K562 (cell line): ENCODE measurements around the gene SPEG. TPM values are rescaled to one million over a fixed set of nuclear protein-coding genes. Genes with fewer than 3 reads are reported as not detected.

Experiments used
- ATAC-seq: fragments of 200-7000 bp; cut with Tn5 transposase; 3 replicates; pipeline ENCODE4 v1.9.1; 2020; ENCODE audit warnings: moderate library complexity
- BruUV-seq: library from RNA; stranded (reverse); fragments of 400-500 nt; replicated peaks from 2 replicates; lab custom pipeline; 2021; lab: Mats Ljungman, UMichigan
- CTCF ChIA-PET: fragments of 300-600 bp; formaldehyde crosslinking; extraction: SDS; loops from one replicate; lab custom pipeline; 2021; ENCODE audit warnings: low intra/inter-chr PET ratio; lab: Yijun Ruan, JAX
- POLR2A ChIA-PET: fragments of 300-600, 350-650 bp; sonication (Branson Sonifier 250); formaldehyde crosslinking; extraction: SDS; loops from one replicate; lab custom pipeline; 2021; ENCODE audit warnings: antibody characterized with exemption, inconsistent platforms; lab: Yijun Ruan, JAX
- DNase-seq, 4 experiments: peaks; one replicate each; pipeline versions ENCODE4 v3.0.0 to v3.0.0-alpha.2; 2011 to 2018; ENCODE audit warnings: low spot score in 3 of 4, mixed read lengths in 3 of 4; ENCODE audit errors: extremely low read depth in 1 of 4
- FAIRE-seq: peaks from 2 replicates; lab custom pipeline; 2011; peaks lifted over from hg19 to GRCh38; lab: Jason Lieb, UNC
- H2AFZ ChIP-seq: 2 replicates; pipeline ENCODE4 v1.6.0; 2011; ENCODE audit warnings: low read depth, low read length, control low read depth, inconsistent platforms
- H3K27ac ChIP-seq: fragments of 200-600 bp; 3 replicates; pipeline ENCODE4 v1.8.0; 2011; ENCODE audit warnings: low read depth, mild to moderate bottlenecking, control low read depth, inconsistent platforms, low read length, moderate library complexity, mixed read lengths; ENCODE audit errors: extremely low read depth
- H3K27me3 ChIP-seq, 2 experiments: fragments of 300-600 bp in 1 of 2; 2 replicates in 1 of 2; 3 replicates in 1 of 2; pipeline versions ENCODE4 v1.6.0 to v1.8.0; 2011; ENCODE audit warnings: inconsistent platforms in 2 of 2, low read length in 2 of 2, mild to moderate bottlenecking in 1 of 2, mixed read lengths in 1 of 2, moderate library complexity in 1 of 2; ENCODE audit not compliant: control insufficient read depth in 2 of 2, insufficient read depth in 2 of 2
- H3K36me3 ChIP-seq: fragments of 300-600 bp; 3 replicates; pipeline ENCODE4 v1.8.0; 2011; ENCODE audit warnings: mild to moderate bottlenecking, low read length, inconsistent platforms; ENCODE audit not compliant: control insufficient read depth, insufficient read depth
- H3K4me1 ChIP-seq, 2 experiments: fragments of 200-600 bp in 1 of 2; replicated peaks in 1 of 2; 2 replicates in 1 of 2; 3 replicates in 1 of 2; pipeline versions ENCODE4 v1.5.1 to v1.8.0; 2011; ENCODE audit warnings: inconsistent platforms in 2 of 2, low read length in 2 of 2, mild to moderate bottlenecking in 1 of 2, mixed read lengths in 1 of 2, moderate library complexity in 1 of 2; ENCODE audit not compliant: control insufficient read depth in 2 of 2, insufficient read depth in 2 of 2
- H3K4me2 ChIP-seq: 2 replicates; pipeline ENCODE4 v1.6.1; 2011; ENCODE audit warnings: low read length, control low read depth, inconsistent platforms, mixed read lengths; ENCODE audit not compliant: insufficient read depth
- H3K4me3 ChIP-seq: fragments of 200-600 bp; sonication (generic), shearing (Covaris generic); 2 replicates; pipeline ENCODE4 v1.5.1; 2016; ENCODE audit warnings: control low read depth, inconsistent platforms
- H3K79me2 ChIP-seq: fragments of 200-600 bp; 3 replicates; pipeline ENCODE4 v1.8.0; 2011; ENCODE audit warnings: low read length, inconsistent platforms; ENCODE audit not compliant: control insufficient read depth, insufficient read depth
- H3K9ac ChIP-seq, 2 experiments: 2 replicates each; pipeline versions ENCODE4 v1.6.0 to v1.6.1; 2011; ENCODE audit warnings: low read depth in 2 of 2, low read length in 2 of 2, control low read depth in 1 of 2, inconsistent platforms in 1 of 2, mild to moderate bottlenecking in 1 of 2, mixed read lengths in 1 of 2; ENCODE audit not compliant: insufficient read depth in 1 of 2
- H3K9me1 ChIP-seq: one replicate; pipeline ENCODE4 v1.6.0; 2011; ENCODE audit warnings: inconsistent platforms, mild to moderate bottlenecking, low read length, moderate library complexity; ENCODE audit not compliant: control insufficient read depth, insufficient read depth
- H3K9me3 ChIP-seq: replicated peaks from 2 replicates; pipeline ENCODE4 v1.5.1; 2011; ENCODE audit warnings: low read depth, low read length, inconsistent platforms; ENCODE audit not compliant: control insufficient read depth, insufficient read depth
- H4K20me1 ChIP-seq: replicated peaks from 2 replicates; pipeline ENCODE4 v1.6.1; 2011; ENCODE audit warnings: low read length, inconsistent platforms, mixed read lengths; ENCODE audit not compliant: control insufficient read depth, insufficient read depth
- ADNP ChIP-seq: fragments of 200-800 bp; sonication (Bioruptor generic); IDR thresholded peaks from 2 replicates; pipeline ENCODE4 v1.6.1; 2016; ENCODE audit warnings: missing genetic modification characterization, missing compliant biosample characterization
- BCOR ChIP-seq: fragments of 450-650 bp; IDR thresholded peaks from 2 replicates; pipeline ENCODE4 v1.6.1; 2016
- KDM1A ChIP-seq, 2 experiments: fragments of 450-650 bp; IDR thresholded peaks; 2 replicates each; pipeline ENCODE4 v1.6.1; 2016; ENCODE audit warnings: mild to moderate bottlenecking in 2 of 2
- KLF1 ChIP-seq: fragments of 450-650 bp; IDR thresholded peaks from 2 replicates; pipeline ENCODE4 v1.6.1; 2016; ENCODE audit warnings: missing genetic modification characterization, missing compliant biosample characterization
- RBM25 ChIP-seq: fragments of 200-400 bp; formaldehyde crosslinking; IDR thresholded peaks from 2 replicates; pipeline ENCODE4 v1.6.1; 2018; ENCODE audit warnings: low read length, low read depth, moderate library complexity; ENCODE audit not compliant: severe bottlenecking
- RCOR1 ChIP-seq, 2 experiments: IDR thresholded peaks; 2 replicates each; pipeline ENCODE4 v1.6.1; 2012; ENCODE audit warnings: low read depth in 2 of 2, low read length in 2 of 2, borderline replicate concordance in 1 of 2, improper control_type of control experiment in 1 of 2
- ZNF124 ChIP-seq: sonication (generic); formaldehyde crosslinking; IDR thresholded peaks from 2 replicates; pipeline ENCODE4 v1.8.1; 2022; ENCODE audit warnings: missing genetic modification reagents
- WGBS: fragments of 100-300 bp; shearing (Covaris generic); methylation state at CpG from one replicate; pipeline ENCODE4 v1.1.6; 2016; ENCODE audit warnings: low coverage, mixed read lengths; ENCODE audit not compliant: insufficient coverage; ENCODE audit errors: missing lambda C conversion rate; 5-methylcytosine and 5-hydroxymethylcytosine counted together
- in situ Hi-C: fragments of 300-500 bp; cut with MboI; formaldehyde crosslinking; loops from 4 replicates; pipeline ENCODE4 v1.15.0; 2018; ENCODE audit warnings: inconsistent platforms, mixed read lengths
- intact Hi-C: fragments of 100-400 bp; cut with micrococcal nuclease; formaldehyde crosslinking; loops from 2 replicates; pipeline ENCODE4 v1.14.2; 2022
- polyA plus RNA-seq, 8 experiments: library from polyadenylated mRNA; depleted of rRNA in 4 of 8; stranded (reverse) in 5 of 8; unstranded in 3 of 8; fragments of >200 nt; fragmentation: Nextera tagmentation in 2 of 8; fragmentation: Illumina TruSeq in 1 of 8; extraction: Ambion mirVana in 2 of 8; extraction: Trizol in 1 of 8; gene quantifications; 2 replicates each; pipeline versions ENCODE4 v1.2.1 to v1.2.3, GENCODE V29; 2011 to 2014; ENCODE audit warnings: inconsistent platforms in 1 of 8, missing spikeins in 1 of 8
- total RNA-seq, 7 experiments: library from RNA; depleted of rRNA in 6 of 7; stranded (reverse); fragments of >200 nt in 6 of 7; fragmentation: Illumina TruSeq in 2 of 7; extraction: Trizol in 2 of 7; gene quantifications; 2 replicates each; pipeline versions ENCODE4 v1.2.1 to v1.2.3, GENCODE V29; 2011 to 2021; ENCODE audit warnings: low replicate concordance in 1 of 7
- TF ChIP-seq, protein P1 (sequence below): fragments of 200-800 bp; sonication (Bioruptor generic); IDR thresholded peaks from 2 replicates; pipeline ENCODE4 v1.6.1; 2017; ENCODE audit warnings: missing genetic modification characterization, missing compliant biosample characterization

The SPEG gene
- total and polyA plus RNA-seq, 9 of the 15 experiments (the other 6 are each of a cell fraction or from before 2014, with no cell fraction given) = 0.49 to 8.7 (median 3.0) TPM

DNA sequence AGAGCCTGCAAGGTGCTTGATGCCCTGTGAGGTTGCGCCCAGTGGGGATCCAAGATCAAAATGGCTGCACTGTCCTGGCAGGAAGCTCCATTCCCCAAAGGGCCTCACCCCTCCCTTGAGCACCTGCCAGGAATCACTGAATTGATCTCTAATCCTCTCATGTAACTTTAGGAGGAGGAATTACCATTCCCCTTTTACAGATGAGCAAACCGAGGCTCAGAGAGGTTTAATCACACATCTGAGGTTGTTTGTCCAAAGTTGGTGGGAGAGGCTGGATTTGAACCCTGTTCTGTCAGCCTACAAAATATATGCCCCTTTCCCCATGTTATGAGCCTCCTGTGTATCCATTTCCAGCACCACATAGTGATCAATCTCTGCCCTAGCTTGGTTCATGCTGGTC is 90.2 kb downstream of the SPEG start:
- DNase-seq = no peak
- in situ Hi-C loops (loop anchor here (5.0 to 10.0 kb wide), 2 partner anchors 33 to 50 kb away; no protein-coding TSS in a partner anchor), intact Hi-C loops (no loop called here)
- ChIA-PET POLR2A (no interaction called here), CTCF (no interaction called here)
- no peak for FAIRE-seq
- no peak overlapping the region for H2AFZ ChIP-seq
- H3K27ac ChIP-seq = no peak overlapping the region
- ATAC-seq = no peak
- TF ChIP-seq, protein P1, sequence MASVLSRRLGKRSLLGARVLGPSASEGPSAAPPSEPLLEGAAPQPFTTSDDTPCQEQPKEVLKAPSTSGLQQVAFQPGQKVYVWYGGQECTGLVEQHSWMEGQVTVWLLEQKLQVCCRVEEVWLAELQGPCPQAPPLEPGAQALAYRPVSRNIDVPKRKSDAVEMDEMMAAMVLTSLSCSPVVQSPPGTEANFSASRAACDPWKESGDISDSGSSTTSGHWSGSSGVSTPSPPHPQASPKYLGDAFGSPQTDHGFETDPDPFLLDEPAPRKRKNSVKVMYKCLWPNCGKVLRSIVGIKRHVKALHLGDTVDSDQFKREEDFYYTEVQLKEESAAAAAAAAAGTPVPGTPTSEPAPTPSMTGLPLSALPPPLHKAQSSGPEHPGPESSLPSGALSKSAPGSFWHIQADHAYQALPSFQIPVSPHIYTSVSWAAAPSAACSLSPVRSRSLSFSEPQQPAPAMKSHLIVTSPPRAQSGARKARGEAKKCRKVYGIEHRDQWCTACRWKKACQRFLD (CRISPR knock-in tag) = 0 out of 2 replicates have a peak, but pooled peaks have one; percentile 42
- TF ChIP-seq ZNF124 (no peak), KLF1 (tag) (no peak), KDM1A (IDR thresholded peaks at IDR 0.05) (peak; percentile 20 to 67; a peak in 3 of 4 replicates), RBM25 (peak; percentile 88), ADNP (tag) (peak; percentile 57; the same call in 1 of the 2 replicates), RCOR1 (IDR thresholded peaks at IDR 0.05; ENCODE audit: borderline replicate concordance in 1 of 2, low read depth in 2 of 2, low read length in 2 of 2) (peak in 1 of 2 experiments; percentile 26; a peak in 1 of 4 replicates), BCOR (peak; percentile 70)
- no peaks in the 10 kb centered on the region for H3K9me1 ChIP-seq
- no peak overlapping the region for H3K9ac ChIP-seq
- BruUV-seq = no TSS peak
- H3K4me3 ChIP-seq = no peak overlapping the region
- no peaks in the 10 kb centered on the region for H3K9me3 ChIP-seq
- H3K79me2 ChIP-seq = peaks cover 79% of the 10 kb centered on the region
- 75% methylated on average over 2 of the region's 2 CpGs for WGBS
- peaks cover 29% of the 10 kb centered on the region; the same call in 2 of the 3 replicates for H3K36me3 ChIP-seq
- peaks cover 85 to 91% of the 10 kb centered on the region in 2 experiments for H3K4me1 ChIP-seq
- H4K20me1 ChIP-seq = no peaks in the 10 kb centered on the region
- H3K27me3 ChIP-seq = no peaks in the 10 kb centered on the region
- no peak overlapping the region for H3K4me2 ChIP-seq
